Neuronal stem cell (in vitro differentiated cells): ENCODE data around the gene TAPT1.

ENCODE experiments used
- DNase-seq: peaks from one replicate; pipeline ENCODE4 v3.0.0-alpha.2; 2013; ENCODE audit warnings: low spot score
- H2AFZ ChIP-seq: one replicate; pipeline ENCODE4 v1.6.1; 2013; ENCODE audit warnings: mild to moderate bottlenecking, low read length, inconsistent platforms
- H2AK5ac ChIP-seq: 2 replicates; pipeline ENCODE4 v1.6.1; 2013; ENCODE audit warnings: low read depth, mild to moderate bottlenecking, inconsistent platforms, low read length, moderate library complexity, mixed read lengths
- H2BK120ac ChIP-seq: 2 replicates; pipeline ENCODE4 v1.6.1; 2013; ENCODE audit warnings: low read depth, mild to moderate bottlenecking, inconsistent platforms, low read length, moderate library complexity, mixed read lengths
- H2BK12ac ChIP-seq: one replicate; pipeline ENCODE4 v1.6.1; 2013; ENCODE audit warnings: low read length, inconsistent platforms
- H2BK15ac ChIP-seq: 2 replicates; pipeline ENCODE4 v1.6.1; 2013; ENCODE audit warnings: mild to moderate bottlenecking, low read length, inconsistent platforms, mixed read lengths
- H2BK5ac ChIP-seq: one replicate; pipeline ENCODE4 v1.6.1; 2013; ENCODE audit warnings: inconsistent platforms, mild to moderate bottlenecking, low read length, moderate library complexity
- H3K14ac ChIP-seq: one replicate; pipeline ENCODE4 v1.6.1; 2013; ENCODE audit warnings: low read length, inconsistent platforms
- H3K18ac ChIP-seq: 2 replicates; pipeline ENCODE4 v1.6.1; 2013; ENCODE audit warnings: low read length, inconsistent platforms
- H3K23ac ChIP-seq: 2 replicates; pipeline ENCODE4 v1.6.1; 2013; ENCODE audit warnings: low read depth, mild to moderate bottlenecking, mixed read lengths, low read length, inconsistent platforms; ENCODE audit not compliant: poor library complexity
- H3K27ac ChIP-seq: replicated peaks from 3 replicates; pipeline ENCODE4 v1.5.1; 2013; ENCODE audit warnings: low read length, inconsistent platforms
- H3K27me3 ChIP-seq, 3 experiments: 2 replicates each; pipeline ENCODE4 v1.6.1; 2013; ENCODE audit warnings: low read length in 3 of 3, mild to moderate bottlenecking in 2 of 3, inconsistent platforms in 1 of 3, low read depth in 1 of 3, mixed read lengths in 1 of 3, moderate library complexity in 1 of 3; ENCODE audit not compliant: control insufficient read depth in 3 of 3, insufficient read depth in 3 of 3
- H3K36me3 ChIP-seq, 2 donors: replicated peaks in 1 of 2; 2 replicates each; pipeline ENCODE4 v1.6.1; 2013; ENCODE audit warnings: low read length in 2 of 2; ENCODE audit not compliant: control insufficient read depth in 2 of 2, insufficient read depth in 2 of 2
- H3K4ac ChIP-seq: 2 replicates; pipeline ENCODE4 v1.6.1; 2013; ENCODE audit warnings: inconsistent platforms, mild to moderate bottlenecking, low read length, moderate library complexity
- H3K4me1 ChIP-seq, 2 donors: 1 replicate in 1 of 2; 2 replicates in 1 of 2; pipeline ENCODE4 v1.6.1; 2013; ENCODE audit warnings: low read length in 2 of 2, low read depth in 1 of 2; ENCODE audit not compliant: control insufficient read depth in 2 of 2, insufficient read depth in 1 of 2
- H3K4me2 ChIP-seq: one replicate; pipeline ENCODE4 v1.6.1; 2013; ENCODE audit warnings: mild to moderate bottlenecking, low read length, inconsistent platforms; ENCODE audit not compliant: insufficient read depth, poor library complexity, severe bottlenecking
- H3K4me3 ChIP-seq, 2 donors: 2 replicates each; pipeline ENCODE4 v1.5.1; 2013; ENCODE audit warnings: low read length in 2 of 2, mild to moderate bottlenecking in 2 of 2, inconsistent platforms in 1 of 2, moderate library complexity in 1 of 2
- H3K79me1 ChIP-seq: one replicate; pipeline ENCODE4 v1.6.1; 2013; ENCODE audit warnings: low read depth, mild to moderate bottlenecking, inconsistent platforms, low read length, moderate library complexity
- H3K9ac ChIP-seq: one replicate; pipeline ENCODE4 v1.6.1; 2013; ENCODE audit warnings: mild to moderate bottlenecking, low read depth, low read length, inconsistent platforms; ENCODE audit not compliant: poor library complexity
- H3K9me3 ChIP-seq, 2 donors: replicated peaks in 1 of 2; 2 replicates each; pipeline versions ENCODE3 to v1.6.1; 2013; ENCODE audit warnings: low read length in 2 of 2, mild to moderate bottlenecking in 2 of 2, inconsistent platforms in 1 of 2, low read depth in 1 of 2, mixed read lengths in 1 of 2, moderate library complexity in 1 of 2; ENCODE audit not compliant: control insufficient read depth in 2 of 2, insufficient read depth in 1 of 2
- H4K8ac ChIP-seq: one replicate; pipeline ENCODE4 v1.6.1; 2013; ENCODE audit warnings: low read depth, mild to moderate bottlenecking, inconsistent platforms, low read length, moderate library complexity
- H4K91ac ChIP-seq: one replicate; pipeline ENCODE4 v1.6.1; 2013; ENCODE audit warnings: low read length, low read depth, mild to moderate bottlenecking, inconsistent platforms; ENCODE audit not compliant: poor library complexity
- WGBS, 2 donors: extraction: QIAGEN DNeasy Blood & Tissue Kit; methylation state at CpG; one replicate each; pipeline ENCODE4 v1.1.7; 2013; ENCODE audit warnings: missing lambda C conversion rate in 2 of 2, mixed read lengths in 1 of 2; ENCODE audit not compliant: insufficient read length in 2 of 2, insufficient replicate concordance in 1 of 2; ENCODE audit errors: extremely low coverage in 2 of 2; 5-methylcytosine and 5-hydroxymethylcytosine counted together

TAPT1 gene

DNA sequence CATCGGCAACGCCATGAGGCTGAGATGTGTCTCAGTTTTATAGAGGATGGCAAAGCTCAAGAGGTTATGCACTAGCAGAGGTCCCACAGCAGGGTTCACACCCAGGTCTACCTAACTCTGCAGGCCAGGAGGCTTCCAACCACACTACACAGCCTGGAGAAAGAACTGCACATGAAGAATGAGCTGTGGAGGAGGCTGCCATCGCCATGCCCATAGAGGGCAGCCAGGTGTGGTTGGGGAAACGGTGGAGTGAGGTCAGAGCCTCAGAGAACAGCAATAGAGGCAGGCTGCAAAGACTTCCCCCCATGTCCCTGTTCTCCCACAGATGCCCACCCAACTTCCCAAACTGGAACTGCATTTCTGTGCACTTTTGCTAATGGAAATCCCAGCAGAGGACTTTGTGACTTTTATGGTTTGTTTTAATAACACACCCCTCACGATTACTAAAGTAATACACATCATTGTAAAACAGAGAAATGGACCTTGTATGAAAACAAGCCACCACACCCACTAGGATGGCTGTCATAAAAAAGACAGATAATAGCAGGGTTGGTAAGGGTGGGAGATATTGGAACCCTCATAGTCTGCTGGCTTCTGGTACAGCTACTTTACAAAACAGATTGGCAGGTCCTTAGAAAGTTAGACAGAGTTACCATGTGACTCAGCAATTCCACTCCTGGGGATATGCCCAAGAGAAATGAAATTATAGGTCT is 83.5 kb downstream of the TAPT1 start:
- Histone ChIP-seq H2BK12ac (no peak overlapping the region), H3K27me3 (peaks cover 0 to 6% (median 2%) of the 10 kb centered on the region in 3 experiments), H3K79me1 (no peaks in the 10 kb centered on the region), H3K23ac (no peak overlapping the region), H3K4ac (no peak overlapping the region), H4K8ac (no peak overlapping the region), H3K27ac (no peak overlapping the region), H2BK15ac (no peak overlapping the region), H2BK5ac (no peak overlapping the region), H3K9ac (no peak overlapping the region), H2BK120ac (no peak overlapping the region), H3K14ac (no peak overlapping the region), H3K4me2 (no peak overlapping the region), H4K91ac (no peak overlapping the region), H3K4me1 (no peaks in the 10 kb centered on the region), H2AFZ (no peak overlapping the region), H3K9me3 (peaks cover 0 to 2% of the 10 kb centered on the region in 2 donors), H2AK5ac (no peak overlapping the region), H3K36me3 (no peaks in the 10 kb centered on the region), H3K4me3 (peak overlapping the region in 1 of 2 donors; percentile 34), H3K18ac (no peak overlapping the region)
- no peak for DNase-seq
- no CpG with 5 or more reads among the region's 5 CpGs for WGBS, 2 donors

- Histone ChIP-seq H2AFZ (no peak overlapping the region), H3K4me3 (no peak overlapping the region), H3K9ac (no peak overlapping the region), H3K4ac (no peak overlapping the region), H3K4me1 (no peaks in the 10 kb centered on the region), H3K4me2 (no peak overlapping the region), H2AK5ac (no peak overlapping the region), H2BK5ac (no peak overlapping the region), H3K23ac (no peak overlapping the region), H3K79me1 (no peaks in the 10 kb centered on the region), H3K9me3 (peaks cover 0 to 2% of the 10 kb centered on the region in 2 donors), H4K8ac (no peak overlapping the region), H3K27me3 (peaks cover 0 to 6% (median 2%) of the 10 kb centered on the region in 3 experiments), H2BK120ac (no peak overlapping the region), H2BK12ac (no peak overlapping the region), H3K14ac (no peak overlapping the region), H3K18ac (no peak overlapping the region), H3K27ac (no peak overlapping the region), H4K91ac (no peak overlapping the region), H3K36me3 (no peaks in the 10 kb centered on the region), H2BK15ac (no peak overlapping the region)
- no peak for DNase-seq
These were observed 85.4 kb downstream of the TAPT1 start for GRCh38 chr4:16140879-16141249.

GRCh38 chr4:16140231-16140878 is 85.9 kb downstream of the TAPT1 start:
- Histone ChIP-seq H3K9me3 (peaks cover 0 to 4% of the 10 kb centered on the region in 2 donors), H3K18ac (no peak overlapping the region), H3K4me3 (no peak overlapping the region), H3K4me1 (no peaks in the 10 kb centered on the region), H2BK12ac (no peak overlapping the region), H3K27me3 (peaks cover 0 to 6% (median 2%) of the 10 kb centered on the region in 3 experiments), H3K14ac (no peak overlapping the region), H3K23ac (no peak overlapping the region), H2BK120ac (no peak overlapping the region), H3K36me3 (no peaks in the 10 kb centered on the region), H2AFZ (no peak overlapping the region), H3K79me1 (no peaks in the 10 kb centered on the region), H3K9ac (no peak overlapping the region), H3K4me2 (no peak overlapping the region), H2AK5ac (no peak overlapping the region), H4K91ac (no peak overlapping the region), H3K4ac (no peak overlapping the region), H4K8ac (no peak overlapping the region), H3K27ac (no peak overlapping the region), H2BK15ac (no peak overlapping the region), H2BK5ac (no peak overlapping the region)
- WGBS, 2 donors: no CpG with 5 or more reads among the region's 4 CpGs
- DNase-seq: no peak

GRCh38 chr4:16139066-16139945 is 87.0 kb downstream of the TAPT1 start:
- H3K14ac ChIP-seq: no peak overlapping the region
- H3K4me2 ChIP-seq: no peak overlapping the region
- no peak overlapping the region for H2BK5ac ChIP-seq
- H2AK5ac ChIP-seq: no peak overlapping the region
- H3K79me1 ChIP-seq: no peaks in the 10 kb centered on the region
- H3K4me3 ChIP-seq: no peak overlapping the region
- no peak overlapping the region for H4K8ac ChIP-seq
- no peak overlapping the region for H3K9ac ChIP-seq
- no peak overlapping the region for H3K4ac ChIP-seq
- peaks cover 0 to 6% (median 2%) of the 10 kb centered on the region in 3 experiments for H3K27me3 ChIP-seq
- H3K4me1 ChIP-seq: no peaks in the 10 kb centered on the region
- no peak overlapping the region for H2AFZ ChIP-seq
- H3K18ac ChIP-seq: no peak overlapping the region
- H3K36me3 ChIP-seq: no peaks in the 10 kb centered on the region
- H3K23ac ChIP-seq: no peak overlapping the region
- DNase-seq: no peak
- H3K9me3 ChIP-seq: peaks cover 3 to 4% of the 10 kb centered on the region in 2 donors
- H2BK12ac ChIP-seq: no peak overlapping the region
- peak overlapping the region; percentile 25 for H2BK15ac ChIP-seq
- no CpG with 5 or more reads among the region's 8 CpGs for WGBS, 2 donors
- no peak overlapping the region for H3K27ac ChIP-seq
- H2BK120ac ChIP-seq: no peak overlapping the region
- H4K91ac ChIP-seq: no peak overlapping the region
